HG03066 (cell line): ENCODE data around the gene KRT80.

Experiments
- ATAC-seq: cut with Tn5 transposase; IDR thresholded peaks from one replicate; pipeline ENCODE4 v1.9.1; 2021; ENCODE audit warnings: low read depth; ENCODE audit not compliant: unreplicated experiment

The KRT80 gene

DNA sequence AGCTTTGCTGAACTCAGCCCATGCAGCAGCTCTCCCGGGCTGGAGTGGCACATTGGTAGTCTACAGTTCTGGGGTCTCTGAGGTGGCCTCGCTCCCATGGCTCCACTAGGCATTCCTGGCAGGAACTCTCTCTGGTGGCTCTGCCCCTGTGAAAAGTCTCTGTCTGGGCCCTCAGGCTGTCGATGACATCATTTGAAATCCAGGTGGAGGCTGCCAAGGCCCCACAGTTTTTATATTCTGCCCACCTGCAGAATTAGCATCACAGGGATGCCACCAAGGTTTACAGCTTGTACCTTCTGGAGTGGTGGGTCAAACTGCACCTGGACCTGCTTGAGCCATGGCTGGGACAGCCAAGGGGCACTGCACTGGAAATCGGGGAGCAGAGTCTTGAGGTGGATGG, 31.6 kb downstream of the KRT80 start:
- ATAC-seq: no peak

DNA sequence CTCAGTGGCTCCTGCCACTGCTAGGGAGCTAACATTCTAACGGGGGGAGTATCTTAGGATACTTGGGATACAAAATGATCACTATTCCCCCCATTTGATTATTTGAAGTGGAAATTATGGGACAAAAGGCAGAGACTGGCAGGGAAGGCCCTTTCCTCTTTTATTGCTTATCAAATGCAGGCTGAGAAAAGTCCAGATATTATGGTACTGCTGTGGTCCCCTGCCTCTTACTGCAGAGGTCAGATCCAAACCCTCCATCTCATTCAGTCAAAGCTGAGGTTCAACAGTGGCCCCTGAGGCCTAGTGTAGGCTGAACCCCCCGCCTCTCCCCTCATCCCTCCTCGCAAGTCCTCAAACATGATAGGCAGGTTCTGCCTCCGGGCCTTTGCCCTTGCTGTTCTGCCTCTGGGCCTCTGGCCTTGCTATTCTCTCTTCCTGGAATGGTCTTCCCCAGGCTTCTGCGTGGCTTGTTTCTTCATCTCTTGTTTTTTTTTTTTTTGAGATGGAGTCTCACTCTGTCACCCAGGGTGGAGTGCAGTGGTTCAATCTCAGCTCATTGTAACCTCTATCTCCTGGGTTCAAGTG, 34.2 kb downstream of the KRT80 start:
- no peak for ATAC-seq

DNA sequence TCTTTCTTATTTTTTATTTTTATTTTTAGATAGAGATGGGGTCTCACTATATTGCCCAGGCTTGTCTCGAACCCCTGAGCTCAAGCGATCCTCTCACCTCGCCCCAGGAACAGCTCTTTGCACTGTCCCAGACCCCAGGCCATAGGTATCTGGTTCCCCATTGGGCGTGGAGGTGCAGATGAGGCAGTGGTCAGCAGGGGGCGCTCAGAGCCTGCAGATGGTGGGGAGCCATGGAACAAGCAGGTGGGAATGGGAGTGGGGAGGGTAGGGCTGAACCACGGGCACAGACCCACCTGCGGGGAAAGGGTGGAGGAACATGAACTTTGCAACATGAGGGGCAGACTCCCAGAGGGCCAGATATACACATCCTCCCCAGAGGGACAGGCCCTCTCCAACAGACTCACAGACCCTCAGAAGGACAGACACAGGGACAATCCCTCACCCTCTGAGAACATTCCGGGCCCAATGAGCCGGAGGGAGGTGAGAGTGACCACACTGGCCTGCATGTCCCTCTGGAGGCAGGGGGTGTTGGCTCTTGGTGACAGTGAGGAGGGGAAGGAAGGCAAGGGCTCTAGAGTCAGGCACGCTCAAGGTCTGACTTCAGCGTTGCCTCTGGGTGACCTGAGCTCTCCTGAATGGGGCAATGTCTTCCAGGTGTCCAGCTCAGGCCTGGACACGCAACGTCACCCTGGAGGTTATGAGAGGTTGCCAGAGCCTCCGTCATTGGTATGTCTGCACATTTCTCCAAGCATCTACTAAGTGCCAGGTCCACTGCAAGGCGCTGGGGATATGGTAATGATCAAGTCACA, 34.9 kb downstream of the KRT80 start:
- ATAC-seq: no peak

DNA sequence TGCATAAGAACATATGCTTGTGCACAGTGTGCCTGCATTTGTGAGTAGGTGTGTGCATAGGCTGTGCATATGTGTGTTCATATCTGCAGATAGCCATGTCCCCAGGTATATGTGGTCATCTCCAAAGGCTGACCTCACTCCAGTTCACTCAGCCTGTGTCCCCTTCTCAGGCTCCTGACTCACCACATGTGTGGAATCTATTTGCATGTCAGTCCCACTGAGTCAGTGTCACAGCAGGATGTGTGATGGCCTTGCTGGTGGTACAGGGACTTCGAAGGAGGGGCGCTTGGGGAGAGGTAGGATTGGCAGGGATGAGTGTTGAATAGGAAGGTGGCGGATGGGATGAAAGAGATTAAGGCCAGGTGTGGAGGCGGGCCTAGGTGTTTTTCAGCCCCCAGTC, 35.5 kb downstream of the KRT80 start:
- no peak for ATAC-seq

DNA sequence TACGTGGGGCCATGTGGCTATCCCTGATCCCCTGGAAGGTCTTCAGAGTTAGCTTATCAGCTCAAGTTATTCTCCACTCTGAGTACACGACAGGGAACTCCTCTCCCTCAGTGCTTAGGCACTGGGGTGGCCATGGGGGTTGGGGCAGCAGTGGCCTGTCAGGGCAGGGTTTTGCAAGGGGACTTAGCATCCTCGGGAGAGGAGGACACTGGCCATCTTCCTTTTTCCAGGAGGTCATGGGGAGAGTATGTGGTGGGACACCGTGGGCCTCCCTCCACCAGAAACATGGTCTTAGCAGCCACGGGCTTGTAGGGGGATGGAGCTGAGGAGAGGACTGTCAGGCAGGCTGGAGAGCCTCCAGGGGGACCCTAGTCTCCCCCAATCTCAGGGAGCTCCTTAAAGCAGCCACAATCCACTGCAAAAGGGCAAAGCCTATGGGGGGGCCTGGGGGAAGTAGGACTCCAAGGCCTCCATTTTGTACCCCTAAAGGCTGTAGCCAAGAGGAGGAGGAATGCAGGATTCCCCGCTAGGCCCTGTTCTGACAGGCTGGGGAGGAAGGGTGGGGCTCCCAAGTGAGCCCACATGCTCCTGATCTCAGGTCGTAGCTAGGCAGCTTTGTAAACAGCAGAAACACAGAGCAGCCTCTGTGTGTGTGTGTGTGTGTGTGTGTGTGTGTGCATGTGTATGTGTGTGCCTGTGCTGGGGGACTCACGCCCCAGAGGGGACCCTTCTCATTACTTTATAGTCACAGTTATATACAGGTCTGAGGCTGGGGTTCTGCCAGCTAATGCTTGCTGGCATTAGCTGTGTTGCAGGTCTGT, 36.6 kb downstream of the KRT80 start:
- no peak for ATAC-seq

DNA sequence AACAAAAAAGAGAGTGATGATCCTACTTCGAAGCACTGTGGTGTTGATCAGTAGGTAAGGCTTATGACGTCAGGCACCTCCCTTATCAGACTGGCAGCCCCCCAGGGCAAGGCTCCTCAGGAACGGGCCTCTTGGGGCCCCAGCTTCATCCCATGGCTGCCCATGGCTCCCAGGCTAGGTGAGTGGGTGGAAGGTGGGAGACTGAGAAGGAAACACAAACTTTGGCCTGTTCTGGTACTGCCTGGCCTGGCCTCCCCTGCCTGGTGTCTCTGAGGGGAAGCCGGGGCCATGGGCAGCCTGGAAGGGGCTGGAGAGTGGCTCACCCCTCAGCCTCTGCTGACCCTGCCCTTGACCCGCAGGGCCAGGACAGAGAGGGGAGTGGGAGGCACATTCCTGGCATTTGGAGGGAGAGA, 38.9 kb downstream of the KRT80 start:
- no peak for ATAC-seq

DNA sequence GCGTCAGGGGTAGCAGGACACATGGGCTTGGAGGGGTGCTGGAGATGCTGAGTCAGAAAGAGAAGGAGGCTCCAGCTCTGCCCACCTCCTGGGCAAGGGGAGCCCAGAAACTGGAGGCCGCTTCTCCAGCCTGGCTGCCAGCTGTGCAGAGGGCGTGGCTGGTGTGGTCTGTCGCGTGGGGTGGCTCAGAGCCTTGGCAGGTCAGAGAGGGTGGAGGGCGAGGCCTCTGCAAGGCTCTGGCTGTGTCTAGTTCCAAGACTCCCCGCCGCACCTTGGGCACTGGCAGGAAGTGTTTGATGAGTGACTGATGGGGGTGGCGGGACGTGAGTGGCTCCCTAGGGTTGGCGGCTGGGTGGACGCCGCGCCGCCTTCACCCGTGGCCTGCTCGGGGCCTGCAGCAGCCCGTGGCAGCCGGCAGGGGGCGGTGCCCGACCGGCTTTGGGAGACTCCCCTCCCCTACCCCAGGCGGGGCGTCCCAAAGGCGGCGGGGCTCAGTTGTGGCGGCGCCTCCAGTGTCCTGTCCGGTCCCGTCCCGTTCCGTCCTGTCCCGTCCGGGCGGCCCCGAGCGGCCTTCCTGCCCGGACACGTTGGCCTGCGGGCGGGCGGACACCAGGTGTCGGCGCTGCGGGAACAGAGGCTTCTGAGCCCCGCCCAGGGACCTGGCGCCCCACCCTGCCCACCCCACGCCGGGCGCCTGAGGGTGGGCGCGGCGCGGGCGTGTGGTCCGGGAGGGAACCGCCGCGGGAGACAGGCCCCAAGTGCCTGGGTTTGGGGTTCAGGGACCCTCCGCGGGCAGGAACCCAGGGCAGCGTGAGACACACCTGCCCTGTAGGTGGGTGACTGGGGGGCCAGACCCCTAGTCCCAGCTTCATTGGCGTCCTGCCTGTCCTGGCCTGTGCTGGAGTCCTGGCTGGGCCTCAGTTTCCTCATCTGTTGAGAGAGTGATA, 39.7 kb downstream of the KRT80 start:
- ATAC-seq: no peak

DNA sequence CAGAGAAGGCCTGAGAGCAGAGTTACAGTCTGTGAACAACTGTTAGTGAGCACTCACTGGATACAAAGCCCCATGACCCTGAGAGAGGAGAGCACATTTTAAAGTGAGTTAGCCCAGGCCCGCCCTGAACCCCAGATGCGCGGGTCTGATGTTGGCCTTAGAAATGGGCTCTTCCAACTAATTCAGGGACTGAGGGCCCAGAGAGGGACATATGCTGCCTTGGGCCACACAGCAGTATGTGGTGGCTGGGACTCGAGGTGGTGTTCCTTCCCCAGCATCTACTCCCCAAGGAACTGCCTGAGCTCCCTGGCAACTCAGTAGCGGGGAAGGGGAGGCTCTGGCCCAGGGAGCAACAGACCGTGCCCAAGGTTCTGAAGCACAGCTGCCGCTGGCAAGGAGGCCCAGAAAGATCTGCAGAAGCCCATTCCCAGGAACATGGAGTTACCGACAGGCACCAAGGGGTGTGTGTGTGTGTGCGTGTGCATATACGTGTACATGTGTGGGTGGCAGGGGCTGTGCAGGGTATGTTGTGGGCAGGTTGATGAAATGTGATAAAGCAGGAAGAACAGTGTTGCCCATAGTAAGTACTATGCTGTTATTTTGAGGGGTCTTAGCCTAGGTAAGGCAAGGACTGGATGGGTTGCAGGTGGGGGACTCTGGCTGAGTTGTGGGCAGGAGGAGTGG, 40.5 kb downstream of the KRT80 start:
- no peak for ATAC-seq

DNA sequence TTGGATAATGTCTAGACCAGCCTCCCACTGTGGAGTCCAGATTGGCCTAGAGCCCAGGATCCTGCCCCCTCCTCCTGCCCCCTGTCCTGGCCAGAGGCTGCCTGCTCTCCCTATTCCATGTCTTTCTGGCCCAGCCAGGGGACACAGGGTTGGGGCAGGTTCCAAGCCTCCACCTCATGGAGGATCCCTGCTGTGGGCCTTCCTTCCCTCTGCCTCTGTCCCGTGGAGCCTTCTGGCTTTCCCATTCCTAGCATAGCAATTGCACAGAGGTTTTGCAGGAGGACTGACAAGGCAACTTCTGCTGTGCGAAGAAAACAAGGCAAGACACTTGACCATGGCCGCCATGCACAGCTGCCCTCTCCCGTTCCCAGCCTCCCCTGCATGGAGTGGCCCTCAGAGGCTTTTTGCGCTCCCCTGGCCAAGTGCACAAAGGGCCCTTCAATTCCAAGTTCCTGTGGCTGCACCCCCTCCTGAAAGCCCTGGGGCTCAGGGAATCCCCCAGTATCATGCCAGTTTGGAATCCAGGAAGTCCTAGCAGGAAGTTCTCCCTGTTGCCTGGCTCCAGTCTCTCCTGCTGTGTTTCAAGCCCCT, 42.1 kb downstream of the KRT80 start:
- ATAC-seq: no peak

DNA sequence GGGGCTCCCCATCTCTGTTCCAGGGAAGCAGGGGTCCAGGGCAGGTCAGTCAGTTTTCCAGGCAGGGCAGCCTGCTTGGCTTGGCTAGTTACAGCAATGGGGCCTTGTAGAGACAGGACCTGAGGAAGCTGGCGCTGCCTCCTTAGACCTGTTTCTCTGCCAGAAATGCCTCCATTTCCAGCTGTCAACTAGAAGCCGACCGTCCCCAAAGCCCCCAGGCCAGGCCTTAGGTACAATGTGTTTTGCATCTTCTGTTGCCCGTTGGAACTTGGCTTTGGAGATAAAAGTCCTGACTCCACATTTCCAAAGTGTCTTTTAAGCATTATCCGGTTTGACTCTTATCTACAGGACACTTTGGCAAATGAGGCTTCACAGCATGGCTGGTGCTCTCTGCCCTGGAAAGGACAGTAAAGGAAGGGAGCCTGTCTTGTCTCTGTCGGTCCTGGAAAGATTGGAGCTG, 42.6 kb downstream of the KRT80 start:
- no peak for ATAC-seq

DNA sequence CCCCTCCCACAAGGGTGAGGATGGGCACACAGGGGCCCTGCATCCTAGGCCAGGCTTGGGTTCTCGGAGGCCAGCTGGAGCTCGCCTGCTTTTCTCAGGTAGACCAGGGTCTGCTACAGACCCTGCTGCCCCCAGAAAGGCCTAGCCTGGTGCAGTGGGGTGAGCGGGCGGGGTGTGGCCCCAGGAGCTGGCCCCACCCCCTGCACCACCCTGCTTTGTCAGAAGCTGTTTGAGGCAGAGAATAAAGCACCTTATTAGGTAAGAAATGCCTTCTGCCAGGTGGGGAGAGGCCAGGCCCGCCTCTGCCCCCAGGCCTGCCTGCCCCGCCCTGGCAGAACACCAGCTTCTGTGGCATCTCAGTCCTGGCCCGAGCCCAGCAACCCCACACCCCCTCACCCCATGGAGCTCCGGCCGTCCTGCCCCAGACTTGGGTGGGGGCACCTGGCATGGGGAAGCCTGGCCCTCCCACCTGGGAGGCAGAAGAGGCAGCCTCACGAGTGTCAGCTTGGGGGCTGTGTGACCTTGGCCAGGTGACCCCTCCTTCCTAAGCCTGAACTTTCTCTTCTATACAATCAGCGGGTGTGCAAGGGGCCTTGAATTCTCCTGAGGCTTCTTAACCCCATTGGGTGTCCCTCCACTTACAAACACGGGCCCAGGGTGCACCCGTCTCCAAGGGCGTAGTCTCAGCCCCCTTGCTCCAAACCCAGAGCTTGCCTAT, 43.2 kb downstream of the KRT80 start:
- ATAC-seq: no peak

DNA sequence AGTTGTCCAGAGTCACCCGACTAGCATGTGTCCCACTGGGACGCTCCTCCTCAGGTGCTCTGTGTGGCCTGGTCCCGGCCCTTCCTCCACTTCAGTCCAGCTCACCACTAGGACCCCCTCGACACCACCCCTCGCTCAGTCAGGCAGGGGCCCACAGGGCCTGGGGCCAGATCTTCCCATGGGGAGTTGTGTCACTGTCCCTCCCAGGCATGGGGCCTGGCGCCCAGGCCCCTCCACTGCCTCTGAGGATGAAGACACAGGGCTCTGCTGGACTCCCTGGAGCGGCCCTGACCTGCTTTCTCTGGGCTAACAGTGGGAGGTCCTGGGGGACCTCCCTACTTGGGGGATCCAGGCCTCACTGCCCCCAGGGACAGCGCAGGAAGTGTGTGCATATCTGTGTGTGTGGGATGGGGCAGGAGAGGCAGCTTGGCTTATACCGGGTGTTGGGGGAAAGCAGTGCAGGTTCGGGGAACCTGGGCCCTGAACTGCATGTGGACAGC, 43.8 kb downstream of the KRT80 start:
- no peak for ATAC-seq

DNA sequence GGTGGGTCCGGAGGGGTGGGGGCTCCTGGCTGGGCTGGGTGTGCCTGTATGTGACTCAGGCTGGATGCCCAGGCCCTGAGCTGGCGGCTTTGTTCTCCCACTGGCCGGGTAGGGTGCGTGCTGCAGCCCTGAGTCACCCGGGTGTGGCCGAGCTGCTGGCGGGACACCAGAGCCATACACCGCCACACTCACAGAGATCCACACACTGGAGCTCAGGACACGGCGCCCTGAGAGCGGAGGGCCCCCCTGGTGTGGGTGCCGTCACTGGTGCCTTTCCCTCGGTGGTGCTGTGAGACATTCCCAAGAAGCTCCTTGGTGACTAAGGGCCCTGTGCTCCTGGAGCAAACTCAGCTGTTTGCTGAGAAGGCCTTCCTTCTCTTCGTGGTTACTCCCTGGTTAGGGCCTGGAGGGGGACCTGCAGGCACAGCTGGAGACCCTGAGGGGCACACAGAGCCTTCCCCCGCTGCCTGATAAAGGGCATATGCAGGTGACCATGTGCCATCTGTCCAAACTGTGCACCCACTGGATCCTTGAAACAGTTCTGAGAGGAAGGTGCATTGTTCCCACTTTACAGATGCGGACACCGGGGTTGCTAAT, 44.3 kb downstream of the KRT80 start:
- no peak for ATAC-seq

DNA sequence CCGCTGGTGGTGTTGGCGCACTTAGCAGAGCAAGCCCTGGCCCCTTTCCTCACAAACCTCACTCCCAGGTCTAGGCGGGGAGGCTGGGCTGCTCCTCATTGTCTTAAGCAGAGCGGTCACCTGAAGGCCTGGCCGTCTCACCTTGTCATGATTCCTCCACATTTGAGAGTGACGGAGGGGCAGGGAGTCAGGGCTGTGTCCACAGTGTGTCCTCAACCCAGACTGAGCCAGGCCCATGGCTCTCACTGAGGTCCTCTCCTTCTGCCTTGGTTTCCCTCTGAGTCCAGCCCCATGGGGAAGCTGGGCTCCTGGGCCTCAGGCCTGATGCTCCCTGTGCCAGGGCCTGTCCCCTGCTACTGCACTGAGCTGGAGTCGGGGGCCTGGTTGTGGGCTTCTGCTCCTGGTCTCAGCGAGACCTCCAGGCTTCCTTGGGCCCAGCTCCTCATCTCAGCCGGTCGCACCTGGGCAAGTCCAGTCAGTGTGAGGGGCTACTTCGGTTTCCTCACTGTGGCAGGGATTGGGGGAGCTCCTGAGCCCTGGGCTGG, 44.9 kb downstream of the KRT80 start:
- ATAC-seq: no peak

DNA sequence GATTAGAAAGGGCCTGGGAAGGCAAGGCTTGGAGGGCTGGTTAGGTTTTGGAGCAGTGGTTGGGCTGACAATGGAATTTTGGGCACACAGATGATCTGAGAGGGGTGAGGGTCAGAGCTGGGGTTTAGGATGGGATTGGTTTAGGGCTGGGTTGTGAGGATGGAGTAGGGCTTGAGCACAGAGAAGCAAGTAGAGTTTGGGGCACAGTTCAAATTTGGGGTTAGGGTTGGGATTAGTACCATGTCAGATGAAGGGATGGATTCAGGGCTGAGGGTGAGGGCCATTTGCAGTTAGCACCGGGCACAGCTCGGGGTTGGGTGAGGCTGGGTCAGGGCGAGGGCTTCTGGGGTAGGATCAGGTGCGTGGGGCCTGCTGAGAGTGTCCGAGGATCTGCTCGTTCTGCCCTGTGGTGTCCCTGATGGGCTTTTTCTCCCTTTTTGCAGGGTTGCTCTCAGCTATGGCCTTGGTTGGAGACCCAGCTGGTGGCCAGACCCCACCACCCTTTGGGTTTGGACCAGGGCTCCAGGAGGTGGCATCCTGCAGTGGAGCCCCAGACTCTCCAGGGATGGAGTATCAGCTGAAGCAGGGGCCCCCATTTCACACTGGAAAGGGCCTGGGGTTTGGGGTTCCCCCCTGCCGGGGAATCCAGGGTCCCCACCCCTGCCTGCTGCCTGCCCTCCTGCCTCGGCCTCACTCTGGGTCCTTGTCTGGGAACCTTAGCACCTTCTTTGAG, 45.6 kb downstream of the KRT80 start:
- ATAC-seq: no peak

DNA sequence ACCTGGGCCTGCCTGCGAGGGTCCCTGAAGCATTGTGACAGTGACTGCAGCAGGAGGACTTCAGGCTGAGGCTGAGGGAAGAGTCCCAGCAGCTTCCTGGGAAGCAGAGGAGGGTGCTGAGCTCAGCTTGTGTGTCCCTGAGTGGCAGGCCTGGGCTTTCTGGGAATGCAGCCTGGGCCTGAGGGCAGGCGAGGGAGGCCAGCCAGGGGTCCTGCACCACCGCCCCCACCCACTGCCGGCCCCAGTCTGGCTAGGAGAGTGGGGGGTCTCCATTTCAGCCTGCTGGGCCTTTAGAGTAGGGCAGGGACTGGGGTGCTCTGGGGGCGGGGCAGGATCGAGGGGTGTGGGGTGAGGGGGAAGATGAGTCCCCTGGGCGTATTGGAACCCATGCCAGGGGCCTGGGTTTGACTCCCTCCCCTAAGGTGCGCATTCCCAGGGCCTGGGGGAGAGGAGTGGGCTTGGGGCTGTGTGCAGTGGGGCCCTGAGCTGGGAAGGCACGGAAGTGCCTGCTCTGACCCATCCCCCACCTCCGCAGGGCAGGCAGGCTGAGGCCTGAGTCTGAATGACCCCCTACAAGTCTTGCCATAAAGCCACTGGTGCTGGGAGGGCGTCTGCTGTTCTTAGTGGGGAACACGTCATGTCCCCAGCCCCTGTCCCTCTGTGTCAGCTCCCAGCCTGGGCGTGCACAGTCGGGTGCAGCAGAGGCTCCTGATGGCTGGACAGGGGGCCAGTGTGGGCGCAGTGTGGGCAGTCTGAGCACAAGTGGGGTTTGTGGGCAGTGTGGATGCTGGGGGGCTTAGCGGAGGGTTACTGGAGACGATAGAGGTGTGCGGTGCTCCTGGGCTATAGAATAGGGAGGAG, 46.4 kb downstream of the KRT80 start:
- no peak for ATAC-seq
